A549 (cell line): ENCODE measurements around the gene ADCY6. TPM values are rescaled to one million over a fixed set of nuclear protein-coding genes. Genes with fewer than 3 reads are reported as not detected.

Experiments
- ATAC-seq, 2 experiments: fragments of 200-7000 bp in 1 of 2; fragments of >200 bp in 1 of 2; cut with Nextera tagmentation in 1 of 2; cut with Tn5 transposase in 1 of 2; 3 replicates each; pipeline versions ENCODE4 v1.8.0 to v1.9.1; 2018 to 2020; ENCODE audit warnings: mild to moderate bottlenecking in 1 of 2, moderate library complexity in 1 of 2
- CTCF ChIA-PET: fragments of 300-600 bp; sonication (Branson Sonifier 250); formaldehyde crosslinking; extraction: SDS; loops from one replicate; lab custom pipeline; 2021; ENCODE audit warnings: antibody characterized with exemption, inconsistent platforms; lab: Yijun Ruan, JAX
- POLR2A ChIA-PET: fragments of 350-600 bp; formaldehyde crosslinking; extraction: SDS; loops from one replicate; lab custom pipeline; 2021; ENCODE audit warnings: antibody characterized with exemption, inconsistent platforms; lab: Yijun Ruan, JAX
- DNase-seq, 2 experiments: peaks; one replicate each; pipeline versions ENCODE4 v3.0.0 to v3.0.0-alpha.2; 2011 to 2016; ENCODE audit warnings: low read depth in 1 of 2, low spot score in 1 of 2
- FAIRE-seq: peaks from 2 replicates; lab custom pipeline; 2011; peaks lifted over from hg19 to GRCh38; lab: Jason Lieb, UNC
- H3K27ac ChIP-seq, 2 experiments: fragments of >200 bp; sonication (Bioruptor Twin); formaldehyde crosslinking; 3 replicates each; pipeline ENCODE4 v1.5.1; 2016 to 2017
- H3K4me1 ChIP-seq: fragments of >200 bp; sonication (Bioruptor Twin); formaldehyde crosslinking; 3 replicates; pipeline ENCODE4 v1.6.1; 2016
- H3K4me2 ChIP-seq: fragments of >200 bp; sonication (Bioruptor Twin); formaldehyde crosslinking; 3 replicates; pipeline ENCODE4 v1.6.1; 2016
- H3K4me3 ChIP-seq: fragments of >200 bp; sonication (Bioruptor Twin); formaldehyde crosslinking; 3 replicates; pipeline ENCODE4 v1.5.1; 2016
- H3K9me3 ChIP-seq: fragments of >200 bp; sonication (Bioruptor Twin); formaldehyde crosslinking; 3 replicates; pipeline ENCODE4 v1.6.1; 2016
- BHLHE40 ChIP-seq: IDR thresholded peaks from 2 replicates; pipeline ENCODE4 v1.6.1; 2012; ENCODE audit warnings: low read depth, low read length, inconsistent platforms
- CBX2 ChIP-seq: fragments of 200-600 bp; sonication (generic); IDR thresholded peaks from 2 replicates; pipeline ENCODE4 v1.6.1; 2016; ENCODE audit warnings: low read depth, mild to moderate bottlenecking, borderline replicate concordance
- CHD4 ChIP-seq: fragments of 200-600 bp; sonication (generic); IDR thresholded peaks from 2 replicates; pipeline ENCODE4 v1.6.1; 2016; ENCODE audit warnings: antibody characterized with exemption, mild to moderate bottlenecking, borderline replicate concordance
- EHF ChIP-seq: fragments of 250-450 bp; sonication (Bioruptor Pico); IDR thresholded peaks from 2 replicates; pipeline ENCODE4 v1.5.0; 2020; ENCODE audit warnings: mild to moderate bottlenecking
- EP300 ChIP-seq, 2 experiments: fragments of >200 bp; sonication (Bioruptor Twin); formaldehyde crosslinking; IDR thresholded peaks; 2 replicates in 1 of 2; 3 replicates in 1 of 2; pipeline ENCODE4 v1.6.1; 2016 to 2017
- FOSL2 ChIP-seq, 2 experiments: fragments of 450-650 bp in 1 of 2; fragments of >200 bp in 1 of 2; sonication (Bioruptor Twin) in 1 of 2; formaldehyde crosslinking; IDR thresholded peaks; 2 replicates each; pipeline versions ENCODE4 v1.5.0 to v1.6.1; 2016 to 2020; ENCODE audit warnings: mild to moderate bottlenecking in 1 of 2, moderate library complexity in 1 of 2
- KDM1A ChIP-seq: fragments of 200-600 bp; sonication (generic); IDR thresholded peaks from 2 replicates; pipeline ENCODE4 v1.6.1; 2016; ENCODE audit warnings: low read depth, mild to moderate bottlenecking
- MAFK ChIP-seq: fragments of 450-650 bp; IDR thresholded peaks from 2 replicates; pipeline ENCODE4 v1.6.1; 2014; ENCODE audit not compliant: partially characterized antibody
- PHF8 ChIP-seq: fragments of 200-600 bp; sonication (generic); IDR thresholded peaks from 2 replicates; pipeline ENCODE4 v1.6.1; 2016; ENCODE audit warnings: low read depth, mild to moderate bottlenecking, antibody characterized with exemption, moderate library complexity, borderline replicate concordance
- POLR2A ChIP-seq: IDR thresholded peaks from 2 replicates; pipeline ENCODE4 v1.6.1; 2012; ENCODE audit warnings: mild to moderate bottlenecking, low read length
- RARB ChIP-seq: fragments of 250-450 bp; sonication (Bioruptor Pico); IDR thresholded peaks from 2 replicates; pipeline ENCODE4 v1.8.0; 2021; ENCODE audit warnings: mild to moderate bottlenecking, moderate library complexity
- RFX5 ChIP-seq: fragments of 450-650 bp; IDR thresholded peaks from 2 replicates; pipeline ENCODE4 v1.7.1; 2014; ENCODE audit warnings: antibody characterized with exemption, mild to moderate bottlenecking, moderate library complexity
- ZNF302 ChIP-seq: fragments of 250-450 bp; sonication (Bioruptor Pico); IDR thresholded peaks from 2 replicates; pipeline ENCODE4 v1.9.0; 2021; ENCODE audit warnings: inconsistent platforms, mild to moderate bottlenecking, moderate library complexity
- WGBS: methylation state at CpG from one replicate; pipeline ENCODE4 v1.1.6; 2017; ENCODE audit errors: missing lambda C conversion rate; 5-methylcytosine and 5-hydroxymethylcytosine counted together
- polyA plus RNA-seq, 4 experiments: library from polyadenylated mRNA; depleted of rRNA in 3 of 4; stranded (reverse); fragments of >200 nt; fragmentation: RNase III in 1 of 4; extraction: RNeasy Plus Mini Kit Qiagen cat#74134 plus additional on column Dnase treatment in 1 of 4; gene quantifications; 2 replicates in 3 of 4; 3 replicates in 1 of 4; pipeline ENCODE4 v1.2.3, GENCODE V29; 2011 to 2017
- TF ChIP-seq, protein P1 (sequence below): fragments of 150-350 bp; IDR thresholded peaks from 2 replicates; pipeline ENCODE4 v1.6.1; 2014; ENCODE audit warnings: low read depth, mild to moderate bottlenecking, low read length
- TF ChIP-seq, protein P2 (sequence below): fragments of >200 bp; sonication (Bioruptor Twin); formaldehyde crosslinking; IDR thresholded peaks from 3 replicates; pipeline ENCODE4 v1.5.1; 2016
- TF ChIP-seq, protein P3 (sequence below): fragments of 200-600 bp; sonication (generic); IDR thresholded peaks from 2 replicates; pipeline ENCODE4 v1.6.1; 2016; ENCODE audit warnings: antibody characterized with exemption, mild to moderate bottlenecking, moderate library complexity
- TF ChIP-seq, protein P4 (sequence below): fragments of 250-450 bp; sonication (Bioruptor Pico); IDR thresholded peaks from 2 replicates; pipeline ENCODE4 v1.5.0; 2021; ENCODE audit warnings: mild to moderate bottlenecking, moderate library complexity, borderline replicate concordance
- TF ChIP-seq, protein P5 (sequence below): fragments of >200 bp; sonication (Bioruptor Twin); formaldehyde crosslinking; IDR thresholded peaks from 3 replicates; pipeline ENCODE4 v1.6.1; 2016

Gene ADCY6
- polyA plus RNA-seq, 2 of the 4 experiments (the other 2 are of a cell fraction), result 16.3 to 20.8 TPM

DNA sequence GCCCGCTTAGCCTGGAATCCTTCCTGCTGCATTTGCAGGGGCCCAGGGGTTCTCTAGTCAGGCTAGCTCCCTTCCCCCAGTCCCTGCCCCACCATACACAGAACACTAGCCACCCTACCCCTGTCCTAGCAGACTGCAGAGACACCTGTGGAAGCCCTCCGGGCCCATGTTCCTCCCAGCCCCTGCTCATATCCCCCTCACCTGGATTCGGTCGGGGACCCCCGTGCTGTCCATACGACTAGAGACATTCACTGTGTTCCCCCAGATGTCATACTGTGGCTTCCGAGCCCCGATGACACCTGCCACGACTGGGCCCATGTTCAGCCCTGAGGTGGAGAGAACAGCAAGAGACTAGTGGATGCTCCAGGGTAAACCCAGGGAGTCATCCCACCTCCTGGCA is 20.2 kb downstream of the ADCY6 start:
- Histone ChIP-seq H3K4me1 (no peaks in the 10 kb centered on the region), H3K9me3 (no peaks in the 10 kb centered on the region), H3K4me2 (no peak overlapping the region), H3K4me3 (no peak overlapping the region), H3K27ac (no peak overlapping the region)
- no peak for FAIRE-seq
- CTCF ChIA-PET, result interaction anchor here (1.0 to 9.0 kb wide), 4 partner anchors 15 to 46 kb away, joined by 4 to 82 read pairs (median 10); no protein-coding TSS in a partner anchor
- POLR2A ChIA-PET, result no interaction called here
- 82% methylated on average over 9 of the region's 9 CpGs for WGBS
- TF ChIP-seq, protein P1, sequence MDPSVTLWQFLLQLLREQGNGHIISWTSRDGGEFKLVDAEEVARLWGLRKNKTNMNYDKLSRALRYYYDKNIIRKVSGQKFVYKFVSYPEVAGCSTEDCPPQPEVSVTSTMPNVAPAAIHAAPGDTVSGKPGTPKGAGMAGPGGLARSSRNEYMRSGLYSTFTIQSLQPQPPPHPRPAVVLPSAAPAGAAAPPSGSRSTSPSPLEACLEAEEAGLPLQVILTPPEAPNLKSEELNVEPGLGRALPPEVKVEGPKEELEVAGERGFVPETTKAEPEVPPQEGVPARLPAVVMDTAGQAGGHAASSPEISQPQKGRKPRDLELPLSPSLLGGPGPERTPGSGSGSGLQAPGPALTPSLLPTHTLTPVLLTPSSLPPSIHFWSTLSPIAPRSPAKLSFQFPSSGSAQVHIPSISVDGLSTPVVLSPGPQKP, result no peak
- no peak for TF ChIP-seq RFX5
- TF ChIP-seq, protein P2, sequence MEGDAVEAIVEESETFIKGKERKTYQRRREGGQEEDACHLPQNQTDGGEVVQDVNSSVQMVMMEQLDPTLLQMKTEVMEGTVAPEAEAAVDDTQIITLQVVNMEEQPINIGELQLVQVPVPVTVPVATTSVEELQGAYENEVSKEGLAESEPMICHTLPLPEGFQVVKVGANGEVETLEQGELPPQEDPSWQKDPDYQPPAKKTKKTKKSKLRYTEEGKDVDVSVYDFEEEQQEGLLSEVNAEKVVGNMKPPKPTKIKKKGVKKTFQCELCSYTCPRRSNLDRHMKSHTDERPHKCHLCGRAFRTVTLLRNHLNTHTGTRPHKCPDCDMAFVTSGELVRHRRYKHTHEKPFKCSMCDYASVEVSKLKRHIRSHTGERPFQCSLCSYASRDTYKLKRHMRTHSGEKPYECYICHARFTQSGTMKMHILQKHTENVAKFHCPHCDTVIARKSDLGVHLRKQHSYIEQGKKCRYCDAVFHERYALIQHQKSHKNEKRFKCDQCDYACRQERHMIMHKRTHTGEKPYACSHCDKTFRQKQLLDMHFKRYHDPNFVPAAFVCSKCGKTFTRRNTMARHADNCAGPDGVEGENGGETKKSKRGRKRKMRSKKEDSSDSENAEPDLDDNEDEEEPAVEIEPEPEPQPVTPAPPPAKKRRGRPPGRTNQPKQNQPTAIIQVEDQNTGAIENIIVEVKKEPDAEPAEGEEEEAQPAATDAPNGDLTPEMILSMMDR, result no peak
- TF ChIP-seq, protein P3, sequence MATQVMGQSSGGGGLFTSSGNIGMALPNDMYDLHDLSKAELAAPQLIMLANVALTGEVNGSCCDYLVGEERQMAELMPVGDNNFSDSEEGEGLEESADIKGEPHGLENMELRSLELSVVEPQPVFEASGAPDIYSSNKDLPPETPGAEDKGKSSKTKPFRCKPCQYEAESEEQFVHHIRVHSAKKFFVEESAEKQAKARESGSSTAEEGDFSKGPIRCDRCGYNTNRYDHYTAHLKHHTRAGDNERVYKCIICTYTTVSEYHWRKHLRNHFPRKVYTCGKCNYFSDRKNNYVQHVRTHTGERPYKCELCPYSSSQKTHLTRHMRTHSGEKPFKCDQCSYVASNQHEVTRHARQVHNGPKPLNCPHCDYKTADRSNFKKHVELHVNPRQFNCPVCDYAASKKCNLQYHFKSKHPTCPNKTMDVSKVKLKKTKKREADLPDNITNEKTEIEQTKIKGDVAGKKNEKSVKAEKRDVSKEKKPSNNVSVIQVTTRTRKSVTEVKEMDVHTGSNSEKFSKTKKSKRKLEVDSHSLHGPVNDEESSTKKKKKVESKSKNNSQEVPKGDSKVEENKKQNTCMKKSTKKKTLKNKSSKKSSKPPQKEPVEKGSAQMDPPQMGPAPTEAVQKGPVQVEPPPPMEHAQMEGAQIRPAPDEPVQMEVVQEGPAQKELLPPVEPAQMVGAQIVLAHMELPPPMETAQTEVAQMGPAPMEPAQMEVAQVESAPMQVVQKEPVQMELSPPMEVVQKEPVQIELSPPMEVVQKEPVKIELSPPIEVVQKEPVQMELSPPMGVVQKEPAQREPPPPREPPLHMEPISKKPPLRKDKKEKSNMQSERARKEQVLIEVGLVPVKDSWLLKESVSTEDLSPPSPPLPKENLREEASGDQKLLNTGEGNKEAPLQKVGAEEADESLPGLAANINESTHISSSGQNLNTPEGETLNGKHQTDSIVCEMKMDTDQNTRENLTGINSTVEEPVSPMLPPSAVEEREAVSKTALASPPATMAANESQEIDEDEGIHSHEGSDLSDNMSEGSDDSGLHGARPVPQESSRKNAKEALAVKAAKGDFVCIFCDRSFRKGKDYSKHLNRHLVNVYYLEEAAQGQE, result no peak
- TF ChIP-seq MAFK, result no peak
- no peak for TF ChIP-seq POLR2A
- TF ChIP-seq PHF8, result no peak
- TF ChIP-seq, protein P4, sequence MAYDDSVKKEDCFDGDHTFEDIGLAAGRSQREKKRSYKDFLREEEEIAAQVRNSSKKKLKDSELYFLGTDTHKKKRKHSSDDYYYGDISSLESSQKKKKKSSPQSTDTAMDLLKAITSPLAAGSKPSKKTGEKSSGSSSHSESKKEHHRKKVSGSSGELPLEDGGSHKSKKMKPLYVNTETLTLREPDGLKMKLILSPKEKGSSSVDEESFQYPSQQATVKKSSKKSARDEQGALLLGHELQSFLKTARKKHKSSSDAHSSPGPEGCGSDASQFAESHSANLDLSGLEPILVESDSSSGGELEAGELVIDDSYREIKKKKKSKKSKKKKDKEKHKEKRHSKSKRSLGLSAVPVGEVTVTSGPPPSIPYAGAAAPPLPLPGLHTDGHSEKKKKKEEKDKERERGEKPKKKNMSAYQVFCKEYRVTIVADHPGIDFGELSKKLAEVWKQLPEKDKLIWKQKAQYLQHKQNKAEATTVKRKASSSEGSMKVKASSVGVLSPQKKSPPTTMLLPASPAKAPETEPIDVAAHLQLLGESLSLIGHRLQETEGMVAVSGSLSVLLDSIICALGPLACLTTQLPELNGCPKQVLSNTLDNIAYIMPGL (CRISPR knock-in tag), result no peak
- no peak for TF ChIP-seq KDM1A
- no peak for TF ChIP-seq CBX2
- no peak for TF ChIP-seq EHF (CRISPR knock-in tag)
- TF ChIP-seq ZNF302 (CRISPR knock-in tag), result no peak
- TF ChIP-seq CHD4, result no peak
- TF ChIP-seq BHLHE40, result no peak
- no peak for ATAC-seq
- DNase-seq, result no peak

DNA sequence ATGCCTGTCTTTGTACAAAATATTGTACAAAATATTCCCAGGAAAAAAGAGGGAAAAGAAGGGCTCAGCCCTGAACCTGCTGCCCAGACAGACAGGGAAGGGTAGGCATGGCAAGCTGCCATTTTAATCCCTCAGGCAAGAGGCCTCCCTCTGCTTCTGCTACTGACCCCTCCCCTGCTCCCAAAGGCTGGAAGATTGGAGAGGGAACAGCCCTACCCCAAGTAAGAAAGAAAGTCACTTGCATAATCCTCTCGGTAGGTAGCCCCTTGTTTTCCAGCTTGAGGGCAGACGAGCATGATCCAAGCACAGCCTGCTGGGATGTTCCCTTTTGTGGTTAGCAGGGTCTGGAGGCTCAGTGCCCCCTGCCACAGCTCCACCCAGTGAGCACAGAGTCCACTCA is 20.7 kb downstream of the ADCY6 start:
- CTCF ChIA-PET, result interaction anchor here (0.6 to 9.0 kb wide), 4 partner anchors 15 to 47 kb away, joined by 3 to 82 read pairs (median 8); no protein-coding TSS in a partner anchor
- no peaks in the 10 kb centered on the region for H3K4me1 ChIP-seq
- WGBS, result 92% methylated on average over 2 of the region's 2 CpGs
- H3K27ac ChIP-seq, result no peak overlapping the region
- TF ChIP-seq FOSL2 (IDR thresholded peaks at IDR 0.05) (no peak), FOSL2 (CRISPR knock-in tag; IDR thresholded peaks at IDR 0.05) (no peak), RARB (CRISPR knock-in tag) (no peak), EP300 (IDR thresholded peaks at IDR 0.05) (no peak)
- TF ChIP-seq, protein P5, sequence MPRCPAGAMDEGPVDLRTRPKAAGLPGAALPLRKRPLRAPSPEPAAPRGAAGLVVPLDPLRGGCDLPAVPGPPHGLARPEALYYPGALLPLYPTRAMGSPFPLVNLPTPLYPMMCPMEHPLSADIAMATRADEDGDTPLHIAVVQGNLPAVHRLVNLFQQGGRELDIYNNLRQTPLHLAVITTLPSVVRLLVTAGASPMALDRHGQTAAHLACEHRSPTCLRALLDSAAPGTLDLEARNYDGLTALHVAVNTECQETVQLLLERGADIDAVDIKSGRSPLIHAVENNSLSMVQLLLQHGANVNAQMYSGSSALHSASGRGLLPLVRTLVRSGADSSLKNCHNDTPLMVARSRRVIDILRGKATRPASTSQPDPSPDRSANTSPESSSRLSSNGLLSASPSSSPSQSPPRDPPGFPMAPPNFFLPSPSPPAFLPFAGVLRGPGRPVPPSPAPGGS, result no peak
- TF ChIP-seq, all 56 proteins: peak for 0
- Histone ChIP-seq H3K9me3 (no peaks in the 10 kb centered on the region), H3K4me2 (no peak overlapping the region), H3K4me3 (no peak overlapping the region)
- POLR2A ChIA-PET, result no interaction called here
- DNase-seq (no peak), ATAC-seq (no peak), FAIRE-seq (no peak)
